Measurements from ENCODE around the gene CENPO. TPM values are rescaled to one million over a fixed set of nuclear protein-coding genes. Genes with fewer than 3 reads are reported as not detected.

CENPO gene, protein sequence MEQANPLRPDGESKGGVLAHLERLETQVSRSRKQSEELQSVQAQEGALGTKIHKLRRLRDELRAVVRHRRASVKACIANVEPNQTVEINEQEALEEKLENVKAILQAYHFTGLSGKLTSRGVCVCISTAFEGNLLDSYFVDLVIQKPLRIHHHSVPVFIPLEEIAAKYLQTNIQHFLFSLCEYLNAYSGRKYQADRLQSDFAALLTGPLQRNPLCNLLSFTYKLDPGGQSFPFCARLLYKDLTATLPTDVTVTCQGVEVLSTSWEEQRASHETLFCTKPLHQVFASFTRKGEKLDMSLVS
- 44.3 to 57.3 TPM (median 48.0 TPM) in 5 replicates for total RNA-seq (2022; extraction: Qiagen RNA extraction)

GRCh38 chr2:24792874-24793760 lies at the start of gene CENPO, which contains the start of gene PTRHD1:
Gene CENPO, plus strand, starts transcription at chr2:24793425. Its CDS starts 495 bp downstream, at chr2:24793920.
Gene PTRHD1, minus strand, starts transcription at chr2:24793391. Its CDS starts 14 bp downstream, at chr2:24793377.

Other genes with a start within 250 kb of the CENPO start
- 48.5 to 66.6 TPM (median 61.7 TPM) in 5 replicates for gene PTRHD1, start within 50 bp of the CENPO start, total RNA-seq (2022; extraction: Qiagen RNA extraction)
- 74.3 to 82.6 TPM (median 80.4 TPM) in 5 replicates for gene ADCY3, start 126.8 kb downstream of the CENPO start, total RNA-seq (2022; extraction: Qiagen RNA extraction)
- 1.8 to 2.6 TPM (median 2.1 TPM) in 5 replicates for gene DNAJC27, start 178.5 kb downstream of the CENPO start, total RNA-seq (2022; extraction: Qiagen RNA extraction)
- gene EFR3B, start 248.7 kb downstream of the CENPO start, total RNA-seq (2022; extraction: Qiagen RNA extraction) = 7.7 to 10.1 TPM (median 8.0 TPM) in 5 replicates